BLaER1 (cell line): ENCODE results near the gene KIF11.

Experiments used
- H3K27ac ChIP-seq: shearing (Covaris generic); formaldehyde crosslinking; 2 replicates; pipeline ENCODE4 v1.8.1; 2022
- H3K27me3 ChIP-seq: shearing (Covaris generic); formaldehyde crosslinking; 2 replicates; pipeline ENCODE4 v1.8.1; 2022
- H3K36me3 ChIP-seq: shearing (Covaris generic); formaldehyde crosslinking; 2 replicates; pipeline ENCODE4 v1.8.1; 2022
- H3K4me1 ChIP-seq: shearing (Covaris generic); formaldehyde crosslinking; 2 replicates; pipeline ENCODE4 v1.8.1; 2022
- H3K4me2 ChIP-seq: shearing (Covaris generic); formaldehyde crosslinking; 2 replicates; pipeline ENCODE4 v1.8.1; 2022
- H3K4me3 ChIP-seq: shearing (Covaris generic); formaldehyde crosslinking; 2 replicates; pipeline ENCODE4 v1.8.1; 2022
- H3K9ac ChIP-seq: shearing (Covaris generic); formaldehyde crosslinking; 2 replicates; pipeline ENCODE4 v1.8.1; 2022
- H3K9me3 ChIP-seq: shearing (Covaris generic); formaldehyde crosslinking; 2 replicates; pipeline ENCODE4 v1.8.1; 2022
- H4K20me1 ChIP-seq: shearing (Covaris generic); formaldehyde crosslinking; 2 replicates; pipeline ENCODE4 v1.8.1; 2022
- Cebpa-rat ChIP-seq: shearing (Covaris generic); IDR thresholded peaks from 2 replicates; pipeline ENCODE4 v1.8.1; 2022

Gene KIF11

GRCh38 chr10:92699518-92700381, 106.8 kb downstream of the KIF11 start:
- peak overlapping the region; percentile 67 for H3K4me3 ChIP-seq
- H3K27me3 ChIP-seq, result no peaks in the 10 kb centered on the region
- H3K27ac ChIP-seq, result peak overlapping the region; percentile 73
- H3K4me1 ChIP-seq, result peaks cover 38% of the 10 kb centered on the region
- H3K4me2 ChIP-seq, result peak overlapping the region; percentile 94
- H3K9ac ChIP-seq, result peak overlapping the region; percentile 73
- no peaks in the 10 kb centered on the region for H4K20me1 ChIP-seq
- TF ChIP-seq Cebpa-rat, result no peak
- H3K9me3 ChIP-seq, result no peaks in the 10 kb centered on the region
- peaks cover 11% of the 10 kb centered on the region for H3K36me3 ChIP-seq

GRCh38 chr10:92702301-92702916, 109.5 kb downstream of the KIF11 start:
- H3K4me3 ChIP-seq, result no peak overlapping the region
- peaks cover 38% of the 10 kb centered on the region for H3K4me1 ChIP-seq
- no peaks in the 10 kb centered on the region for H3K27me3 ChIP-seq
- H3K9ac ChIP-seq, result no peak overlapping the region
- no peaks in the 10 kb centered on the region for H3K9me3 ChIP-seq
- TF ChIP-seq Cebpa-rat, result no peak
- no peaks in the 10 kb centered on the region for H4K20me1 ChIP-seq
- H3K27ac ChIP-seq, result no peak overlapping the region
- peak overlapping the region; percentile 68 for H3K4me2 ChIP-seq
- H3K36me3 ChIP-seq, result no peaks in the 10 kb centered on the region
